Bronchial smooth muscle cell (primary cell): ENCODE results near the gene TMEM187. TPM values are rescaled to one million over a fixed set of nuclear protein-coding genes. Genes with fewer than 3 reads are reported as not detected.

Experiments used
- total RNA-seq: library from RNA; depleted of rRNA; stranded (reverse); fragments of >200 nt; gene quantifications from 2 replicates; pipeline ENCODE4 v1.2.1, GENCODE V29; 2014

Gene TMEM187
- total RNA-seq, result 6.6 and 6.8 TPM in 2 replicates

GRCh38 chrX:153972368-153973126, at the start of gene TMEM187:
Gene TMEM187, plus strand, starts transcription at chrX:153972754. Its CDS starts 9,309 bp downstream, at chrX:153982063.

GRCh38 chrX:153925739-153926551, 46.6 kb upstream of the TMEM187 start, which contains the start of gene ARHGAP4:
Gene ARHGAP4, minus strand, starts transcription at chrX:153926264. Its CDS starts 62 bp downstream, at chrX:153926202.

GRCh38 chrX:153934762-153935325, 37.7 kb upstream of the TMEM187 start, which contains the start of gene NAA10:
Gene NAA10, minus strand, starts transcription at chrX:153935037. Its CDS starts 133 bp downstream, at chrX:153934904.

GRCh38 chrX:153944140-153944799, 28.3 kb upstream of the TMEM187 start, which contains the start of gene RENBP:
Gene RENBP, minus strand, starts transcription at chrX:153944643. Its CDS starts 33 bp downstream, at chrX:153944610.

GRCh38 chrX:153971450-153972367, 845 bp upstream of the TMEM187 start, which contains the start of gene HCFC1:
Gene HCFC1, minus strand, starts transcription at chrX:153971818. Its CDS starts 978 bp downstream, at chrX:153970840.

GRCh38 chrX:154019633-154020528, 47.3 kb downstream of the TMEM187 start, which contains the start of gene IRAK1:
Gene IRAK1, minus strand, starts transcription at chrX:154019902. Its CDS starts 90 bp downstream, at chrX:154019812.

Other genes with a start within 250 kb of the TMEM187 start
- 116 and 155 TPM in 2 replicates for gene BCAP31, start 248.4 kb upstream of the TMEM187 start, total RNA-seq
- gene ABCD1, start 247.9 kb upstream of the TMEM187 start, total RNA-seq, result 11.7 and 13.8 TPM in 2 replicates
- 0.77 and 0.95 TPM in 2 replicates for gene PLXNB3, start 208.5 kb upstream of the TMEM187 start, total RNA-seq
- 0.32 and 0.43 TPM in 2 replicates for gene SRPK3, start 191.7 kb upstream of the TMEM187 start, total RNA-seq
- gene IDH3G, start 178.4 kb upstream of the TMEM187 start, total RNA-seq, result 62.1 and 72.8 TPM in 2 replicates
- 119 and 216 TPM in 2 replicates for gene SSR4, start 178.1 kb upstream of the TMEM187 start, total RNA-seq
- under 0.01 and 0.26 TPM in 2 replicates for gene PDZD4, start 142.2 kb upstream of the TMEM187 start, total RNA-seq
- gene L1CAM, start 86.6 kb upstream of the TMEM187 start, total RNA-seq, result 0.09 and 0.32 TPM in 2 replicates
- gene AVPR2, start 68.1 kb upstream of the TMEM187 start, total RNA-seq, result not detected in 2 replicates
- 0.52 and 3.6 TPM in 2 replicates for gene ARHGAP4, start 46.5 kb upstream of the TMEM187 start, total RNA-seq
- gene NAA10, start 37.7 kb upstream of the TMEM187 start, total RNA-seq, result 24.7 and 32.7 TPM in 2 replicates
- gene RENBP, start 28.1 kb upstream of the TMEM187 start, total RNA-seq, result 1.1 and 3.0 TPM in 2 replicates
- 7.9 and 8.0 TPM in 2 replicates for gene HCFC1, start 936 bp upstream of the TMEM187 start, total RNA-seq
- 28.7 and 31.8 TPM in 2 replicates for gene IRAK1, start 47.1 kb downstream of the TMEM187 start, total RNA-seq
- gene MECP2, start 125.0 kb downstream of the TMEM187 start, total RNA-seq, result 13.1 and 15.4 TPM in 2 replicates
- gene OPN1LW, start 171.5 kb downstream of the TMEM187 start, total RNA-seq, result not detected in 2 replicates
- gene OPN1MW, start 209.8 kb downstream of the TMEM187 start, total RNA-seq, result not detected in 2 replicates
- gene OPN1MW2, start 247.0 kb downstream of the TMEM187 start, total RNA-seq, result not detected in 2 replicates